NCI-H2196 (cell line): Measurements from ENCODE around the gene AASDH.

Experiments
- DNase-seq: peaks from one replicate; lab custom pipeline; 2025; ENCODE audit not compliant: unreplicated experiment; lab: John Stamatoyannopoulos, UW

The AASDH gene

GRCh38 chr4:56387023-56388001, at the start of gene AASDH:
AASDH (minus strand) TSS chr4:56387491; CDS start chr4:56384299, 3,192 bp downstream.
- DNase-seq, result peak; percentile 77

GRCh38 chr4:56435140-56435926, 48.0 kb upstream of the AASDH start, which contains the start of gene PPAT:
PPAT (minus strand) TSS chr4:56435615; CDS start chr4:56435477, 138 bp downstream.
- peak; percentile 87 for DNase-seq

GRCh38 chr4:56434599-56435139, 47.4 kb upstream of the AASDH start:
- peak; percentile 1 for DNase-seq

- no peak for DNase-seq
Measured at GRCh38 chr4:56433280-56433679, 46.0 kb upstream of the AASDH start.

- DNase-seq, result no peak
Measured at GRCh38 chr4:56430203-56430602, 42.9 kb upstream of the AASDH start.

GRCh38 chr4:56427179-56427578, 39.9 kb upstream of the AASDH start:
- DNase-seq, result no peak

GRCh38 chr4:56426273-56426672, 39.0 kb upstream of the AASDH start:
- DNase-seq, result no peak

GRCh38 chr4:56425518-56425917, 38.2 kb upstream of the AASDH start:
- no peak for DNase-seq

GRCh38 chr4:56424697-56425514, 37.6 kb upstream of the AASDH start:
- no peak for DNase-seq

GRCh38 chr4:56424176-56424575, 36.9 kb upstream of the AASDH start:
- DNase-seq, result no peak

GRCh38 chr4:56417396-56417795, 30.1 kb upstream of the AASDH start:
- DNase-seq, result no peak

- DNase-seq, result no peak
Measured at GRCh38 chr4:56416349-56416748, 29.1 kb upstream of the AASDH start.

GRCh38 chr4:56414135-56414670, 26.9 kb upstream of the AASDH start:
- no peak for DNase-seq

GRCh38 chr4:56410247-56411062, 23.2 kb upstream of the AASDH start:
- DNase-seq, result peak; percentile 80

GRCh38 chr4:56409511-56410090, 22.3 kb upstream of the AASDH start:
- no peak for DNase-seq

GRCh38 chr4:56408978-56409377, 21.7 kb upstream of the AASDH start:
- DNase-seq, result no peak

- DNase-seq, result no peak
Measured at GRCh38 chr4:56406151-56406550, 18.9 kb upstream of the AASDH start.

- no peak for DNase-seq
Measured at GRCh38 chr4:56405016-56405415, 17.7 kb upstream of the AASDH start.

- DNase-seq, result no peak
Measured at GRCh38 chr4:56400560-56400959, 13.3 kb upstream of the AASDH start.
